ENCODE data around the gene SUN2.
"Not testable (repeated sequence)": the region's sequence is repeated elsewhere in the genome, so short reads cannot be mapped to it uniquely, and the experiment has no call there.

The SUN2 gene, protein sequence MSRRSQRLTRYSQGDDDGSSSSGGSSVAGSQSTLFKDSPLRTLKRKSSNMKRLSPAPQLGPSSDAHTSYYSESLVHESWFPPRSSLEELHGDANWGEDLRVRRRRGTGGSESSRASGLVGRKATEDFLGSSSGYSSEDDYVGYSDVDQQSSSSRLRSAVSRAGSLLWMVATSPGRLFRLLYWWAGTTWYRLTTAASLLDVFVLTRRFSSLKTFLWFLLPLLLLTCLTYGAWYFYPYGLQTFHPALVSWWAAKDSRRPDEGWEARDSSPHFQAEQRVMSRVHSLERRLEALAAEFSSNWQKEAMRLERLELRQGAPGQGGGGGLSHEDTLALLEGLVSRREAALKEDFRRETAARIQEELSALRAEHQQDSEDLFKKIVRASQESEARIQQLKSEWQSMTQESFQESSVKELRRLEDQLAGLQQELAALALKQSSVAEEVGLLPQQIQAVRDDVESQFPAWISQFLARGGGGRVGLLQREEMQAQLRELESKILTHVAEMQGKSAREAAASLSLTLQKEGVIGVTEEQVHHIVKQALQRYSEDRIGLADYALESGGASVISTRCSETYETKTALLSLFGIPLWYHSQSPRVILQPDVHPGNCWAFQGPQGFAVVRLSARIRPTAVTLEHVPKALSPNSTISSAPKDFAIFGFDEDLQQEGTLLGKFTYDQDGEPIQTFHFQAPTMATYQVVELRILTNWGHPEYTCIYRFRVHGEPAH

DNA sequence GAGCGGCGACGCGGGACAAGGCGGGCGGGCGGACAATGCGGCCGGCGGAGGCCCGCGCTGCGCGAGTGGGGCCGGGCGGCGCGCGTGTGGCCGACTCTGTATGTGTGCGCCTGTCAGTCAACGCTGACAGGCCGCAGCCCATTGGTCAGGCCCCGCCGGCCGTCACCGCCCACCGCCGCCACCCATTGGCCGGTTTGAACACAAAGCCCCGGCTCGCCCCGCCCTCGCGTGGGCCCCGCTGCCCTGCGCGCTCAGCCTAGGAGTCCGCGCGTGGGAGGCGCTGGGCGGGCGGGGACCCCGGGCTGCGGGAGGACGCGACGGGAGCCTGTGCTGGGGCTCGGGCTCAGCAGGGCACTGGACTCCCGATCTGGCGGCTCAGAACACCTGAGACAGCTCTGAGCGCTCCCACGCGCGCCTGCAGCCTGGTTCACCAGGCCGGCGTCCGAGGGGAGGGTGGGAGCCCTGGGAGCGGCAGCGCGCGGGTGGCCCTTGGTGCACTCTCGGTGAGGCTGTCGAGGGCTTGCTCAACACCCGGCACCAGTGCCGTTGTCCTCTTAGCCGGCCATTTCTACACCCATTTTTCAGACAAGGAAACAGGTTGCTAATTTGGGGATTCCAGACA, at the start of gene SUN2:
SUN2 (minus strand) TSS at position 88 of the 622 bp plus-strand sequence. CDS start 3,370 bp downstream, outside the sequence.
- peak; percentile 72 for DNase-seq

DNA sequence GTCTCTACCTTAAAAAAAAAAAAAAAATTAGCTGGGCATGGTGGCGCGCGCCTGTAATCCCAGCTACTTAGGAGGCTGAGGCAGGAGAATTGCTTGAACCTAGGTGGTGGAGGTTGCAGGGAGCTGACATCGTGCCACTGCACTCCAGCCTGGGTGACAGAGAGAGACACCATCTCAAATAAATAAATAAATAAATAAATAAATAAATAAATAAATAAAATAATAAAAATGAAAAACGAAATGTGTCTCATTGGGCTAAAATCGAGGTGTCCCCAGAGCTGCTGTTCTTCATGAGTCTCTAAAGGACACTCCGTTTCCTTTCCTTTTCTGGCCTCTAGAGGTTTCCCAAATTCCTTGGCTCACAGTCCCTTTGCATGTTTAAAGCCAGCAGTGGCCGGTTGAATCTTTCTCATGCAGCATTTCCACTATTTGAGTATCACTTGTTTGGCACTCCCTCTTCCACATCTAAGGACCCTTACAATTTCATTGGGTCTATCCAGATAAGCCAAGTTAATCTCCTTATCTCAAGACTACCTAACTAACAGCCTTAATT, 49.3 kb upstream of the SUN2 start:
- not testable (repeated sequence) for DNase-seq

DNA sequence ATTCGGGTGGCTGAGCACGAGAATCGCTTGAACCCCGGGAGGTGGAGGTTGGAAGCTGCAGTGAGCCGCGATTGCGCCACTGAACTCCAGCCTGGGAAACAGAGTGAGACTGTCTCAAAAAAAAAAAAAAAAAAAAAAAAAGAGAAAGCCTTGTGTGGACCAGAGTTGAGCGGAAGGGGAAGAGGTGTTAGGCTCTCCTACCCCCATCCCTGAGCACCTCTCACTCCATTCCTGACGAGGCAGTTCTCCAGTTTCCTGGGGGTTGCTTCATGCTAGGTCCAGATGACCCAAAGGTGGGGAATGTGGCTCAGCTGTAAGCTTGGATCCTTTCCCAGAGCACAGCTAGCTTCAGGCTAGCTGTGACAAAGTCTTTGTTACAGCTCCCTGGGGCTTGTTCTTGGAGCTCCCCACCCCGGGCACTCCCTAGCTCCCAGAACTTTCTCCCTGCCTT, 46.9 kb upstream of the SUN2 start:
- no peak for DNase-seq

DNA sequence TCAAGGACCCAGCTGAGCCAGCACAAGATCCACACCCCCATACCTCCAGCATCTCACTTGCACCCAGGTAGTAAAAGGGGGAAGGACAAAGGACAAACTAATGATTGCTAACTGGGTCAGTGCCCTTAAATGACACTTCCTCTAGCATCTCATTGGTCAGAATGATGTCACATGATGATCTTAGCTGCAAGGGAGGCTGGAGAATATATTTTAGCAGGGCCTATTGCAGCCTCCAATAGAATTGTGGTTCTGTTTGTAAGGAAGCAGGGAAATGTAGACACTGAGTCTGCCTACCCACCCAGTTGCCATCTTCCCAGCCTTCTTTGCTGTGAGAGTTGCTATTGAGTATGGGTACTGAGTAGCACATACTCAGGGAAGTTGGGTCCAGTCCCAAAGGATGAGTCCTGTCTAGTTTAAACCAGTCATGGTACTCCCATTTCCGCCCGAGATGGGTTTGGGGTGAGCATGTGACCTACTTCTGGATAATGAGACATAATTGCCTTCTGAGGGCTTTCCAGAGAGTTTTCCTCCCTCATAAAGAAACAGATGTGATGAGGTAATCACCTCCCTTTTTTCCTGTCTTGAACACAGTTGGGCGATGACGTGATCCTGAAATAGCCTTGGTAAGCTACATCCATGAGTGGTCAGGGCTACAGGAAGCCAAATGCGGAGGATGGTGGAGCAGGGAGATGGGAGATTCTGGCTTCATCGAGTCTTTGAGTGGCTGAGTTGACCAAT, 43.6 kb upstream of the SUN2 start:
- DNase-seq: no peak

DNA sequence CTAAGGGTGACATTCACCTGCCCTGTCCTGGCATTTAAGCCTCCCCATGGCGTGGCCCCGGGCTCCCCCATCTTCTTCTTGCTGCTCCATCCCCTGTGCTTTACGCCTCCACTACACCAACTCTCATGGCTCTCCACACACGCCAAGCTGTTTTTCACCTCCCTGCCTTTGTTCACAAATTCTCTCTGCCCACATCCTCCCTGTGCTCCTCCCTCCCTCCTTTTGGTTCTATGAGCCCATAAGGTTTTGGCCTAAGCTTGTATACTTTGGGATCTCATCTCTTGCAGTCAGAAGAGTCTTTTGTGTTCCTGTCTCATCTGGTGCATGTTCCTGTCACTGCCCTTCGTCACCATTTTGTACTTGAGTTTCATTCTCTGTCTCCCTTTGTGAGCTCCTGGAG, 42.7 kb upstream of the SUN2 start:
- DNase-seq: no peak

DNA sequence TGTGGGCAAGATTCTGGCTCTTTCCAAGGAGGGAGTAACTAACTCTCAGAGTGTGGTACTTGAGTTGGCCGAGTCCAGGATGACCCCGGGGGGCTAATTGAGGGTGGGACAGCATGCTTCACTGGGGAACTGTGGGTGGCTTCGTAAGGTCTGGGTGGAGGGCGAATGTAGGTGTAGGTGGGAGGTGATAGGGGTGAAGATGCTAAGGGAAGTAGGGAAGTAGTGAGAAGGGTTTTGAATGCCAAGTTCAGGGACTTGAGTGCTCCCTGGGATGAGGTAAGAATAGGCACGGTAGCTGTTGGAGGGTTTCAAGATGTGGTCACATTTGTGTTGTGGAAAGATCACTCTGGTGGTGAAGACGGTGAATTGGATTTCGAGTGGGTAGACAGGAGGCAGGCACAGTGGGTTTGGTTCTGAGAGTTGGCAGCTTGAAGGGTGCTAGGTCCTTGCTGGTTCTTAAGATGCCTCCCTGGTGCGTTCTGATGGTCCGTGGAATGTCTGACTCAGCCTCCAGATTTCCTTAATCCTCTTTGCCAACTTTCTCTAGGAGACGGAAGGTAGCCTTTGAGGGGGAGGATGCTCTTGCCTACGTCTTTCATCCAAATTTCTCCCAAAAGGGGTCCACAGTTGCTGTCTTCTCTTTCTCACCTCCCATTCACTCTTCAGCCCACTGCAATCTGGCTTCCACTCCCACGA, 40.6 kb upstream of the SUN2 start:
- DNase-seq: no peak

DNA sequence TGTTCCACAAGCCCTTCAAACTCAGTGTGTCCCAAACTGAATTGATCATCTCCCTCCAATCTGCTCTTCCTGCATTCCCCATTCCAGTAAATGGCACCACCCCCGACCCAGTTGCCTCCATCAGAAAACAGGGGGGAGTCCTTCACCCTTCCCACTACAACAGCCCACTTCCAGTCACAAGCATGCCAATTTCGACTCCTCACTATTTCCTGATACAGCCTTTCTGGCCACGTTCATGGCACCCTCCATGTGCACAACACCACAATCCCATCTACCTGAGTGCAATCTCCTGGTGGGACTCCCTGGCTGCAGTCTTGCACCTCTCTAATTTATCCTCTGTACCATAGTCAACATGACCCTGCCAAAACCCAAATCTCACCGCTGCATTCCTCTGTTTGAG, 39.8 kb upstream of the SUN2 start:
- no peak for DNase-seq

DNA sequence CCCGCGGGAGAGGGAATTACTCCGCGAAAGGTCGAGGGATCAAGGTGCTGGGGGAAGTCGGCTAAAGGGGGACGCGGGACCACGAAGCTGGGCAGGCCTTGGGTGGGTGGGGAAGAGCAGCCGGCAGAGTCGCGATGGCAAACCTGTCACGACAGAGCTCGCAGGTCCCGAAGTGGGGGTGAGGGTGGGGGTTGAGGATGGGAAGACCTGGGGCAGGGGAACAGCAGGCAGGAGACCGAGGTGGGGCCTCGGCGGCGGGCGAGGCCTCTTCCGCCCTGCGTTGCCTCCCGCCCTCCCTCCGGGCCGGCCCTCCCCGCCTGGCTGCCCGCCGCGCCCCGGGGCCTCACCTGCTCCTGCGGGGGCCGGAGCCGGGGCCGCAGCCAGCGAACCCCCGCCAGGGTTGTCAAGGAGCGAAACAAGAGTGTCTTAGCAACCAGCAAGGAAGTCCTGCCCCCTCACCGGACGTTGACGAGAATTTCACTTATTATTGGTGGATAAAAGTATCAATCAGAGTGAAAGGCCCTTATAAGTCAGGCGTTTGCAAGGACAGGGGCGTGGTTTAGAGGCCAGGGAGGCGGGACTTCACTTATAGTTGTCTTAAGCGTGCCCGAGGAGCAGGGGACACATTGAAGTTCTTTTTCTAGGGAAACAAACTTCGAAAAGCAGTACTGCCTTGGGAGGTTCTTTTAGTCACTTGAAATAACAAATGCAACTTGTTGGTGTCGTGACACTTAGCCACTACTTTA, 38.1 kb upstream of the SUN2 start, which contains the start of gene DNAL4:
DNAL4 (minus strand) TSS at position 423 of the 746 bp plus-strand sequence. CDS start 11,412 bp downstream, outside the sequence.
- DNase-seq: peak; percentile 97

DNA sequence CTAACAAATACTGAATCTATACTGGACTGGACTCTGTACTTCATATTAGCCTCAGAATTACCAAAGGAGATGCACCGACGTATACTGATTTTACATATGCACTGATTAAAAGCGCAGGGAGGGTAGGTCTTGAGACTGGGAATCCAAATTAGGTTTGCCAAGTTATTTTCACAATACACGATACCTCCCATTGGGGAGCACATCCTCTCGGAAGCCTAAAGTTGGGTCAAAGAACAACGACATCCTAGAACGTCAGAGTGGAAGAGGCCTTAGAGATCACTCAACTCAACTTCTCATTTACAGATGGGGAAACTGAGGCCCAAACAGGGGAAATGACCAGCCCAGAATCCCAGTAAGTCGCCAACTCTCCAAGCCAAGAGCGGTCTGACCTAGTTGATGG, 37.5 kb upstream of the SUN2 start:
- no peak for DNase-seq

DNA sequence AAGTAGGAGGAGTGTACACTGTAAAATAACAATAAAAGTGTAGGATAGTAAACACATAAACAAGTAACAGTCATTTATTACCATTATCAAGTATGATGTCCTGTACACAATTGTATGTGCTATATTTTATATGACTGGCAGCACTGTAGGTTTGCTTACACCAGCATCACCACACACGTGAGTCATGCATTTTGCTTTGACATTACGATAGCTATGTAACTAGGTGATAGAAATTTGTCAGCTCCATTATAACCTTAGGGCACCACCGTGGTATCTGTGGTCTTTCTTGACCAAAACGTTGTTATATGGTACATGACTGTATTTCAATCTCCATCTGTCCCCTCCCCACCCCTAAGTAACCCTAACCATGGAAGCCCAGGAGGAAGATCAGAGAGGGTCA, 37.0 kb upstream of the SUN2 start:
- no peak for DNase-seq

DNA sequence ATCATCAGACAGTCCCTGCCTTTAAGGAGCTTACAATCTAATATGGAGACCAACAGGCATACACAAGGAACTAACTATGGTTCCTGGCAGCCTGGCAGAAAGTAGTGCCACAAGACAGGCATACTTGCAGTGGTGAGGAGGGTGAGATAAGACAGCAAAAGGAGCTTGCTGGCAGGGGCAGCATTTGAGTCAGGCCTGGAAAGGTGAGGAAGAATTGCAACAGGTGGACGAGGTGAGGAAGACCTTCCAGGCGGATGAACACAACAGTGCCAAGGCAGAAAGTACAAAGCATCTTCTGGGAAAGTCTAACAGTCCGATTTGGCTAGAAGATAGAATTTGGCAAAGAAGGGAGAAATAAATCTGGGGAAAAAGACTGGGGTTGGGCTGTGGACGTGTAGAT, 33.8 kb upstream of the SUN2 start:
- no peak for DNase-seq

DNA sequence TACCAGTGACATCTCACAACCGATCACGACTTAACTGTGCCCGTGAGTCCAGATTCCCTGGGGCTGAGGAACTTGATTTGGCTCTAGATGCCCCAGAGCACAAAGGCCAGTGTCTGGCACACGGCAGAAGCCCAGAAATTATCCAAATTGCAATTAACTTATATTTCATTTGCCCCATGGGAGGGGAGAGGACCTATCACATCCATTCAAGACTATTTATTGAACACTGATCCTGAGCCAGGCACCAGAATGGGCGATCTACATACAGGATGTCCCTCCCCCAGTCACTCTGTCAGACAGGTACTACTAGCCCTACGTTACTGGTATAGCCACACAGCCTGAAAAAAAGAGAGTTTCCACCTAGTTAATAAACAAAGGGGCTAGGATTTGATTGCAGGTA, 33.0 kb upstream of the SUN2 start:
- no peak for DNase-seq

DNA sequence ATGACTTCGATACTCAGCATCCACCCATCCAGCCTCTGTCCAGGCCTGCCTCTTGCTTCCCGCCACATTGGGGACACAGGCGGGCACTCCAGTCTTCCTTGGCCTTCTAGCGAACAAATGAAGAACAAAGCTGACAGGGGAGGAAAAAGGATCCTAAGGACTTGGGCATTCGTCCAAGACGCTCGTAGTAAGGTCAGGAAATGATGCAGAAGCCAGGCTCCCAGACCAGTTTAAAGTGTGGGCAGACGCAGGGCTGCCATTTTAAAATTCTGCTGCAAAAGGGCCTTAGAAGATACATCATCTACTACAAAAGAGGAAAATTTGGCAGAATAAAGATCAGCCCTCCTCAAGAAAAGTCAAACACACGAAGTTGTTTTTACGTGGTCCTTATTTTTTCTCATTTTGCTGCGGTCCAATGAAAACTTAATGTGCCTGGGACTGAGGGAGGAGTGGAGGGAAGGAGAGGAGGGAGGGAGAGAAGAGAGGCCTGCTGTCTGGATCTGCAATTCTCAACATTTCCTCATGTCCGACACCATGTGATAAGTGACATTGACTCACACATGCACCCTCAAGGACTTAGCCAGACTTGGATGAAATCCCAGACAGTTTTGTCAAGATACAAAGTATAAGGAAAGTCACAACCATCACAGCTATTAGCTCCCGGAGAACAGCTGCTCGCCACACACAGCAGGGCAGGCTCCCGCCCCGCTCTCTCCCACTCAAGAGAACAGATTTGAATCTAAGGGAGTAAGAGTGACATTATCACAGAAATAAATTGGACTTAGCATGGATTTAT, 32.4 kb upstream of the SUN2 start:
- no peak for DNase-seq

DNA sequence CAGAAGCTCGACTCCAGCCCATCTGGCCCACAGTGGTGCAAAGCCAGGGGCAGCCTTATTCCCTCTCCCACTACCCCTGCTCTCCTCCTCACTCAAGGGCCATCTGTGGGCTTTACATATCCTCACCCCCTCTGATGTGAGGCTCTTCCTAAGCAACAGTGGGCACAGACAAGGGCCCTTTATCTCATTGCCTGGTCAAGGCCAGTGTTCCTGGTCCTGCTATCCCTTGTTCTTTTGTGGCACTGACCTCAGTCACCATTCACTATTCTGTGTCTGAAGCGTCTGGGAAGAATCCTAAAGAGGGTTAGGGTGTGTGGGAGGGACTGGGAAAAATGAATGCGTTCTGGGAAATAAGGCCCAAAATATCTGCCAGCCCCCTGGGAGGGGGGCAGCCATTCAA, 30.8 kb upstream of the SUN2 start:
- no peak for DNase-seq

DNA sequence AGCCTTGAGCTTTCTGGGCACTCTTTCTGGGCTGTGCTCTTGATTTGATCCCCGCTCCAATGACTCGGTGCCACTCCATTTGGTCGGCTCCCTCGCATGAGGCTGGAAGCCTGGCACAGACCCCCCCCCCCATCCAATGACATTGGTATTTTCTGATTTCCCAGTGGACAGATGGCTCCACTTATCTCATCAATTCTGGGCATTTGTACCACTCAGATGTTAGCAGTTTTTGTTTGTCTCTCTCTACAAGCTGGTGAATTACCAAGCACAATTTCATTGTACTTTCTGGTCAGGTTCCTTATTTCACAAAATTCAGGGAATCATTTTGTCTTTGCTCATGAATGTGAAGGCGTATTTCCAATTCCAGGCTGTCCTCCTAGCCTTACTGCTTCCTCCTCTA, 29.1 kb upstream of the SUN2 start:
- no peak for DNase-seq

DNA sequence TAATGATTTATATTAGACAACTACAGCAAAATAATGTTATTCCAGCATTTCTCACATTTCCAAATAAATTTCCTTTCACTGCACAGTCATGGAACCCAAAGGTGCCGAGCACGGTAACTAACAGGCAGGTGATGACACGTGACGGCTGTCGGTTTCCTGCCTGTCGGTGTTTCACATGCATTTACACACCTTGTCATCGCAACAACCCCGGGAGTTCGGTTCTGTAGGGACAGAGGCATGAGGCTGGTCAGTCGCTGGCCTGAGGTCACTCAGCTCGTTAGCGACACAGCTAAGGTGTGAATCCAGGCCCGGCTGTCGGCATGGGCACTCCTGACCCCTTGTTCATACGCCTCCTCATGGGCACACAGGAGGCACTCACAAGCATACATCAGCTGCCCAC, 28.2 kb upstream of the SUN2 start:
- DNase-seq: no peak

DNA sequence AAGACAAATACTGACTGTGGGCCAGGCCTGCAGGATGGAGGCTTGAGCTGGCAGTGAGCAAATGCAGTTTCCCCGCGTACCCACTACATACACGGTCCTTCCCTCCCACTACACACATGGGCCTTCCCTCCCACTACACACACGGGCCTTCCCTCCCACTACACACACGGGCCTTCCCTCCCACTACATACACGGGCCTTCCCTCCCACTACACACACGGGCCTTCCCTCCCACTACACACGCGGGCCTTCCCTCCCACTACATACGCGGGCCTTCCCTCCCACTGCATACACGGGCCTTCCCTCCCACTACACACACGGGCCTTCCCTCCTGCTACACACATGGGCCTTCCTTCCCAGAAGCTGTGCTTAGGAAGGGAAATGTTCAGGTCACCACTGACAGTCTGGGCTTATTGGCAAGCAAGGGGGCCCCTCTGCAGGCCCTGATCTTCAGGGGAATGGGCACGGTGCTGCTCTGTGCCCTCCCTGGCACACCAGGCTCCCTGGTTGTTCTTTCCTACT, 27.4 kb upstream of the SUN2 start:
- no peak for DNase-seq

DNA sequence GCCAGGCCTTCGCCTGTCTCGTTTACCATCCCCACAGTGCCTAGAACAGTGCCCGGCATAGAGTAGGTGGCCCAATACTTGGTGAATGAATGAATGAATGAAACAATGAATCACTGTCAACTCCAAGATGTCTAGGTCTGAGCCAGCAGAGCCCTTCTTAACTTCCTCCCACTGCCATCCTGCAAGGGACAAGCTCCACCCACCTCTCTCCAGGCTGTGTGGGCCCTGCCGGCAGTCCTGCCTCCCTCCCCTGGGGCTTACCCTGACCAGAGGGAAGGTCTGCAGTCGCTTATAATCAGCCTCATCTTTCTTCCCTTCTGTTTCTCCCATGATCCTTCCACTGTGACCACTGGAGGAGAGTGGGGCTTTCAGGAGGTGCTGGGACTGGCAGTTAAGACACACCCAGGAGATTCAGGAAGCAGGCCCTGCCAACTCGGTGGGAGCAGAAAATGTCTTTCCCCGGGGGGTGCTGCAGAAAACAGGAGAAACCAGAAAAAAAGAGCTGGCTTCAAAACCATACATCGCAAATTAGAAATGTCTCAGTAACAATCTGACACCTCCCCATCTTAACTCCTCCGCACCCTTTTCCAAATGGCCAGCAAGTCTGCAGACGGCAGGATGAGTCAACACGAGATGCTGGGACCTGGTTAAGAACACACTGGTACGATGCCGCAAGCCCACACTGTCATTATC, 26.8 kb upstream of the SUN2 start:
- no peak for DNase-seq

DNA sequence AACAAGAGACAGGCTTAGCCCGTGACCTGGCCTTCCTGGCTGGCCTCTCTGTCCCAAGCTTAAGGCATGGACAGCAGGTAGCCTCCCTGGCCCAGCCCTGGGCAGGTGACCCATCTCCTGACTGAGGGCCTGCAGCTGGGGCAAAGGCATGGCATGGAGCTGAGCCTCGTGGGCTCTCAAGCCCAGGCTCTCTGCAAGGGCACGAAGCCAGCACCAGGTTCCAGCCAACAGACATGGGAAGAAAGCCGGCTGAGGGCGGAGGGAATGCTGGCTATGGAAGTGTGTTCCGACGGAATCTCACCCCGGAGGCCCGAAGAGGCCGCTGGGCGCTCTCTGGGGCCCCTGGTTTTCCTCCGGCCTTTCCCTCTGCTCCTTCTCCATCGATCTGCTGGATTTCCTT, 25.2 kb upstream of the SUN2 start:
- no peak for DNase-seq

Data from NCI-H146 (cell line).